H7 (cell line): Measurements from ENCODE around the gene KLHL30. TPM values are rescaled to one million over a fixed set of nuclear protein-coding genes. Genes with fewer than 3 reads are reported as not detected.

Experiments
- DNase-seq: peaks from one replicate; pipeline ENCODE4 v3.0.0; 2012
- H3K27me3 ChIP-seq: 2 replicates; pipeline ENCODE4 v1.6.0; 2011; ENCODE audit warnings: mild to moderate bottlenecking, low read length; ENCODE audit not compliant: control insufficient read depth, insufficient read depth
- H3K36me3 ChIP-seq: replicated peaks from 2 replicates; pipeline ENCODE4 v1.5.1; 2011; ENCODE audit warnings: low read length; ENCODE audit not compliant: control insufficient read depth, insufficient read depth
- H3K4me3 ChIP-seq: 2 replicates; pipeline ENCODE4 v1.5.1; 2011; ENCODE audit warnings: low read depth, mild to moderate bottlenecking, control low read depth, low read length, moderate library complexity; ENCODE audit not compliant: insufficient read depth
- total RNA-seq: library from RNA; depleted of rRNA; stranded (reverse); fragments of >200 nt; shearing (Covaris generic); gene quantifications from 2 replicates; pipeline ENCODE4 v1.2.3, GENCODE V29; 2014; rRNA removed

The KLHL30 gene
- total RNA-seq, 1 experiment from 2014 or later, result 0.10 TPM

GRCh38 chr2:238172439-238172838, 34.0 kb downstream of the KLHL30 start:
- H3K36me3 ChIP-seq, result peaks cover 6% of the 10 kb centered on the region

GRCh38 chr2:238173692-238174091, 35.2 kb downstream of the KLHL30 start:
- peak; percentile 71 for DNase-seq
- peaks cover 7% of the 10 kb centered on the region for H3K36me3 ChIP-seq
- no peak overlapping the region for H3K4me3 ChIP-seq
- no peaks in the 10 kb centered on the region for H3K27me3 ChIP-seq

More at GRCh38 chr2:238172439-238172838, 34.0 kb downstream of the KLHL30 start:
- no peak for DNase-seq
- H3K27me3 ChIP-seq, result no peaks in the 10 kb centered on the region
- H3K4me3 ChIP-seq, result no peak overlapping the region

- peaks cover 7% of the 10 kb centered on the region for H3K36me3 ChIP-seq
Observed at GRCh38 chr2:238174291-238174690, 35.8 kb downstream of the KLHL30 start.

GRCh38 chr2:238174701-238175100, 36.2 kb downstream of the KLHL30 start:
- peaks cover 9% of the 10 kb centered on the region for H3K36me3 ChIP-seq

More at GRCh38 chr2:238174291-238174690, 35.8 kb downstream of the KLHL30 start:
- no peak for DNase-seq
- no peak overlapping the region for H3K4me3 ChIP-seq
- H3K27me3 ChIP-seq, result no peaks in the 10 kb centered on the region

GRCh38 chr2:238176613-238177012, 38.1 kb downstream of the KLHL30 start:
- Histone ChIP-seq H3K4me3 (no peak overlapping the region), H3K36me3 (peaks cover 13% of the 10 kb centered on the region), H3K27me3 (no peaks in the 10 kb centered on the region)
- DNase-seq, result no peak

More at GRCh38 chr2:238174701-238175100, 36.2 kb downstream of the KLHL30 start:
- no peak for DNase-seq
- H3K27me3 ChIP-seq, result no peaks in the 10 kb centered on the region
- H3K4me3 ChIP-seq, result no peak overlapping the region

GRCh38 chr2:238180554-238180953, 42.1 kb downstream of the KLHL30 start:
- Histone ChIP-seq H3K27me3 (no peaks in the 10 kb centered on the region), H3K36me3 (peaks cover 27% of the 10 kb centered on the region), H3K4me3 (no peak overlapping the region)
- DNase-seq, result no peak

GRCh38 chr2:238182362-238182761, 43.9 kb downstream of the KLHL30 start:
- no peak for DNase-seq
- no peaks in the 10 kb centered on the region for H3K27me3 ChIP-seq
- H3K36me3 ChIP-seq, result peaks cover 30% of the 10 kb centered on the region
- no peak overlapping the region for H3K4me3 ChIP-seq

GRCh38 chr2:238183821-238184220, 45.4 kb downstream of the KLHL30 start:
- no peak for DNase-seq
- peaks cover 38% of the 10 kb centered on the region for H3K36me3 ChIP-seq

GRCh38 chr2:238187618-238188548, 49.4 kb downstream of the KLHL30 start:
- Histone ChIP-seq H3K36me3 (peaks cover 28% of the 10 kb centered on the region), H3K4me3 (no peak overlapping the region), H3K27me3 (no peaks in the 10 kb centered on the region)
- DNase-seq, result no peak

More at GRCh38 chr2:238183821-238184220, 45.4 kb downstream of the KLHL30 start:
- Histone ChIP-seq H3K4me3 (no peak overlapping the region), H3K27me3 (no peaks in the 10 kb centered on the region)

GRCh38 chr2:238190445-238190844, 52.0 kb downstream of the KLHL30 start:
- peaks cover 25% of the 10 kb centered on the region for H3K36me3 ChIP-seq

More at GRCh38 chr2:238190445-238190844, 52.0 kb downstream of the KLHL30 start:
- Histone ChIP-seq H3K4me3 (no peak overlapping the region), H3K27me3 (no peaks in the 10 kb centered on the region)
- no peak for DNase-seq

Other genes starting within 250 kb of the KLHL30 start
- 36.9 and 54.8 TPM in 2 replicates for gene UBE2F, start 171.7 kb upstream of the KLHL30 start, total RNA-seq
- gene SCLY, start 77.7 kb upstream of the KLHL30 start, total RNA-seq, result 50.6 and 53.0 TPM in 2 replicates
- 0.81 and 1.5 TPM in 2 replicates for gene ESPNL, start 38.3 kb upstream of the KLHL30 start, total RNA-seq
- gene ERFE, start 20.3 kb downstream of the KLHL30 start, total RNA-seq, result 8.8 and 11.2 TPM in 2 replicates
- gene ILKAP, start 65.0 kb downstream of the KLHL30 start, total RNA-seq, result 12.8 and 18.5 TPM in 2 replicates
- gene HES6, start 101.4 kb downstream of the KLHL30 start, total RNA-seq, result 52.2 and 67.4 TPM in 2 replicates
- gene PER2, start 149.9 kb downstream of the KLHL30 start, total RNA-seq, result 3.6 and 4.8 TPM in 2 replicates
- gene TRAF3IP1, start 181.8 kb downstream of the KLHL30 start, total RNA-seq, result 3.9 and 9.5 TPM in 2 replicates